ENCODE data around the gene TRAF3IP1.

The TRAF3IP1 gene

DNA sequence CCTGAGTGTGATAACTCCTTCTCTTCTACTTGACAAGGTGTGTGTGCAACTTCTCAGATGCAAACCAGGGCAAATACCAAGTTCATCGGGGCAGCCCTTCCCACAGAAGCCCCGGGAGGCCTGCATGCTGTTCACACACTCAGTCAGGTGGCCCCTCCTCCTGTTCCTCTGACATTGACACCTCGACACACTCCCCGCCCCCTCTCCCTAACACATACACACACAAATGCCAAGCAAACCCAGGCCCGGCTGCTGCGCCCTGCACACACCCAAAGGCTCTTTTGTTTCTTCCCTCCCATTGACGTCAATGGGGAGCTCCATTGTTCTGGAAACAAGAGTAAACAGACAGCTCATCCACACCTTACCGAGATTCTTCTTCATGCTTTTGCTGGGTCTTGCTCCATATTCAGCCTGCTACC is 30.2 kb upstream of the TRAF3IP1 start:
- Mint-ChIP-seq H3K9me3 (no peaks in the 10 kb centered on the region), H3K36me3 (ENCODE audit: low read depth) (no peaks in the 10 kb centered on the region), H3K27me3 (ENCODE audit: low read depth) (peaks cover 5% of the 10 kb centered on the region), H3K4me1 (peaks cover 43% of the 10 kb centered on the region), H3K4me3 (peak overlapping the region; percentile 88 to 94 (median 93)), H3K27ac (peak overlapping the region in 1 of 3 experiments; percentile 54)
- no peak for TF ChIP-seq CTCF (IDR thresholded peaks at IDR 0.05; ENCODE audit: unreplicated experiment in 3 of 3)

- peaks cover 9% of the 10 kb centered on the region for H3K27me3 Mint-ChIP-seq (ENCODE audit: low read depth)
- TF ChIP-seq CTCF (IDR thresholded peaks at IDR 0.05; ENCODE audit: unreplicated experiment in 3 of 3) = no peak
- H3K9me3 Mint-ChIP-seq = no peaks in the 10 kb centered on the region
These were observed 29.4 kb upstream of the TRAF3IP1 start for GRCh38 chr2:238290715-238291549.

GRCh38 chr2:238291550-238292281 is 28.6 kb upstream of the TRAF3IP1 start:
- Mint-ChIP-seq H3K27me3 (ENCODE audit: low read depth) (peaks cover 9% of the 10 kb centered on the region), H3K9me3 (no peaks in the 10 kb centered on the region), H3K27ac (no peak overlapping the region), H3K36me3 (ENCODE audit: low read depth) (no peaks in the 10 kb centered on the region), H3K4me1 (peaks cover 27% of the 10 kb centered on the region), H3K4me3 (no peak overlapping the region)
- no peak for TF ChIP-seq CTCF (IDR thresholded peaks at IDR 0.05; ENCODE audit: unreplicated experiment in 3 of 3)

More at GRCh38 chr2:238290715-238291549, 29.4 kb upstream of the TRAF3IP1 start:
- H3K4me1 Mint-ChIP-seq = peaks cover 35% of the 10 kb centered on the region
- no peaks in the 10 kb centered on the region for H3K36me3 Mint-ChIP-seq (ENCODE audit: low read depth)
- no peak overlapping the region for H3K27ac Mint-ChIP-seq
- H3K4me3 Mint-ChIP-seq = peak overlapping the region; percentile 88 to 94 (median 93)

GRCh38 chr2:238294046-238294392 is 26.3 kb upstream of the TRAF3IP1 start:
- Mint-ChIP-seq H3K27ac (no peak overlapping the region), H3K9me3 (no peaks in the 10 kb centered on the region), H3K4me1 (peaks cover 11% of the 10 kb centered on the region), H3K4me3 (no peak overlapping the region), H3K36me3 (ENCODE audit: low read depth) (no peaks in the 10 kb centered on the region), H3K27me3 (ENCODE audit: low read depth) (peaks cover 13% of the 10 kb centered on the region)
- no peak for TF ChIP-seq CTCF (IDR thresholded peaks at IDR 0.05; ENCODE audit: unreplicated experiment in 3 of 3)

DNA sequence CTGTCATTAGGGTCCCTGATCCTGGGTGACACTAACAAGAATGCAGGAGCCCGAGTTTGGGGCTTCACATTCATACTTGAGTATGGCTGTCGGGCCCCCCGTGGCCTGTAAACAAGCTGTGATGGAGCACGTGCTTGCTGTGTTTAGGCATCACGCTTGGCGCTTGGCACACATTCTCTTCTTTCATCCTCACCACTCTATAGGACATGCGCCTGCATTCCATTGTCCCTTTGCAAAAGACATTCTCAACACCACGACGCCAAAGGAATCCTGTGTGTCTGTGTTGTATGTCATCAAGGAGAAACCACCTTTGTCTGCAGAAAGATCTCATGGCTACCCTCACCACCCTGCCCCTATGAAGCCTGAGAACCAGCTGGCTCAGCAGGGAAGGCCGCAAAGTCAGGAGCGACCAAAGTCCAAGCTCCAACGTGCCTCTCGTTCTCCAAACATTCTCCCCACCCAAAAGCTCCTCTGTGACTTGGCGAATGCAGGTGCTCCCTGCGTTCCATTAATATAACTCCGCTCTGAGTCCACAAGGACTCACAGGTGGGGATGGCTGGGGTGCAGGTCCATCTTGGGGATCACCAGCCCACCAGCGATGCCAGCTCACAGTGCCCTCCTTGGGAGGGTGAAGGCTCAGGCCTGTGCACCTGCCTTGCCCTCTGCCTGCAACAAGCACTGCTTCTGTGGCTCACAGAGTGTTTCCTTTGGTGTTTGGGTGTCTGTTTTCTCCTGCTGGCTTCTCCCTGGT is 25.8 kb upstream of the TRAF3IP1 start:
- H3K4me3 Mint-ChIP-seq = no peak overlapping the region
- no peak overlapping the region for H3K27ac Mint-ChIP-seq
- H3K9me3 Mint-ChIP-seq = no peaks in the 10 kb centered on the region
- no peaks in the 10 kb centered on the region for H3K36me3 Mint-ChIP-seq (ENCODE audit: low read depth)
- peaks cover 13% of the 10 kb centered on the region for H3K27me3 Mint-ChIP-seq (ENCODE audit: low read depth)
- H3K4me1 Mint-ChIP-seq = peaks cover 8% of the 10 kb centered on the region
- no peak for TF ChIP-seq CTCF (IDR thresholded peaks at IDR 0.05; ENCODE audit: unreplicated experiment in 3 of 3)
